GM06990 (cell line): ENCODE measurements around the gene RASA3.

Experiments
- DNase-seq: peaks from one replicate; pipeline ENCODE4 v3.0.0-alpha.2; 2011; ENCODE audit not compliant: insufficient read length; ENCODE audit errors: extremely low read depth
- H3K27me3 ChIP-seq: replicated peaks from 2 replicates; pipeline ENCODE4 v1.6.0; 2011; ENCODE audit warnings: low read length; ENCODE audit not compliant: control insufficient read depth, insufficient read depth
- H3K36me3 ChIP-seq: 2 replicates; pipeline ENCODE4 v1.5.1; 2011; ENCODE audit warnings: low read length; ENCODE audit not compliant: control insufficient read depth, insufficient read depth
- H3K4me3 ChIP-seq: replicated peaks from 2 replicates; pipeline ENCODE4 v1.5.1; 2011; ENCODE audit warnings: low read depth, mild to moderate bottlenecking, control low read depth, low read length
- CTCF ChIP-seq: IDR thresholded peaks from 2 replicates; pipeline ENCODE4 v1.5.1; 2011; ENCODE audit warnings: low read length, control low read depth, mild to moderate bottlenecking, inconsistent platforms; ENCODE audit not compliant: insufficient read depth, poor library complexity, severe bottlenecking

Gene RASA3

DNA sequence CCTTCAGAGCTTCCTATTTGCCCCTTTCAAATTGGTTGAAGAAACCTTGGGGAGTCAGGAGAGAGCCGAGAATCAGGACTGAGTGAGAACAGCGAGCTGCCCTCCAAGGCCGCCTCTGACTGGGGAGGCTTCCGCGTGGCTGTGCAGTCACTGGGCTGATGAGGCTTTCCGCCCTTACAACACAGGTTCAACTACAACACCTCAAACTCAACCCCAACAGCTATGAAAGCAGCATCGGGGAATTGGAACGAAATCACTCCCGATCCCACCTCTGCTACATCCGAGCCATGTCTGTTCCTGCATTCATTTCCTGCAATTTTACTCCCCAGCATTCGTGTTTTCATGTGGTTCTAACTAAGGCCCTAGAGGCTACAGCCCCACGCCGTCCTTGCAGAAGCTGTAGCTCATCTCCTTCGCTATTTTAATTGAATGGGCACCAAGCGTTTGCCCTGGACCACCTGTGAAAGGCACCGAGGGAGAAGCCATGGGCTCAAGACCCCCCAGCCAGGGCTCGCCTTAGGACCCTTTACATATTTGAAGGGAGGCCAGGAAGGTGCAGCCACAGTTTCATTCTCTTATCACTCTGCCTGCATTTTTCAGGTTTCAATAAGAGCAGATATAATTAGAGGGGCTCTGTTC, 12.3 kb upstream of the RASA3 start:
- TF ChIP-seq CTCF: no peak
- no peaks in the 10 kb centered on the region for H3K27me3 ChIP-seq
- H3K36me3 ChIP-seq: no peaks in the 10 kb centered on the region
- H3K4me3 ChIP-seq: no peak overlapping the region
- no peak for DNase-seq

GRCh38 chr13:114143806-114144605, 11.6 kb upstream of the RASA3 start:
- DNase-seq: peak; percentile 54
- no peaks in the 10 kb centered on the region for H3K36me3 ChIP-seq
- H3K4me3 ChIP-seq: no peak overlapping the region
- H3K27me3 ChIP-seq: no peaks in the 10 kb centered on the region
- TF ChIP-seq CTCF: peak; percentile 66

DNA sequence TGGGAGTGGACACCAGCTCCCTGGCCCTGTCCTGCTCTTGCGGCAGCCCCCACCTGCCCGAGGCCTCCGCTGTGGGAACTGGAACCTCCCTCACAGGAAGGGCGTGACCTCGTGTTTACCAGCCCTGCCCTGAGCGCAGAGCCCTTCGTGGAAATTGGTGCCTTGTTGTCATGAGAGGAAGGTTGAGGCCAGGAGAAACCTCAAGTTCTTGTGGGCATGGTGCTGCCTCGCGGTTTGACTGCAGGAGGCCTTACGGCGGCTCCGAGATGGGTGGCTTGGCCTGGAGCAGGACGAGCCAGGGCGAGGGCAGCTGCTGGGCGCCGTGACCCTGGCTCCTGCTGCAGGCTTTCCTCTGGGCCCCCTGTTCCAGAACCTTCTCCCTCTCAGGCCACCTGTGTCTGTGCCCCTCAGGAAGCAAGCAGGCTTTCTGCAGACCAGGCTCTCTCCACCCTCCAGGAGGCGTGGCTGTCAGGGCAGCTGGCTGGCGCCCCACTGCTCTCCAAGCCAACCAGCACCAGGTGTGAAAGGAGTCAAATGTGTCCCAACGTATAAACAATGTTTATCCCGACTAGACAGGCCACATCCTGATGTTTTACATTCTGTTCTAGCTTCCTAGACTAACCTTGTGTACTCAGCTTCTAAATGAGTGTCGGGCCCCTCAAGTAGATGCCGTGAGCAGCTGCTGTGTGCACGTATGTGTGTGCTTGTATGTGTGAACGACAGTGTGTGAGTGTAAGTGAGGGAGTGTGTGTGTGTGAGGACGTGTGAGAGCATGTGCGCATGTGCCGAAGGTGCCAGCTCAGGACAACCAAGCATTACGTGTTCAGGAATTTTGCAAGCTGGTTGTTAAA, 10.4 kb upstream of the RASA3 start:
- H3K27me3 ChIP-seq: no peaks in the 10 kb centered on the region
- DNase-seq: peak; percentile 39
- H3K36me3 ChIP-seq: no peaks in the 10 kb centered on the region
- no peak for TF ChIP-seq CTCF
- H3K4me3 ChIP-seq: no peak overlapping the region

DNA sequence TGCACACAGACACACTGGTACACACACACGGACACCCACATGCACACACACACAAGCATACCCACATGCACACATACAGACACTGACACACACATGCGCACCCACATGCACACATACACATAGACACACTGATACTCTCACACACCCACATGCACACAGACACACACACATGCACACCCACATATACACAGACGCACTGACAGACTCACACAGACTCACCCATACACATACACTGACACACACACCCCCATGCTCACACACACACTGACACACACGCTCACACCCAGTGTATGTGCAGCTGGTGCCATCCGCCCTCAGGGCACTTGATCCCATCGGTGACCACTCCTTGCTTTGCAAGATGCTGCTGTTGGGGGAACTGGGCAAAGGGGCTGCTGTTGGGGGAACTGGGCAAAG, 9.7 kb upstream of the RASA3 start:
- no peak for TF ChIP-seq CTCF
- H3K27me3 ChIP-seq: no peaks in the 10 kb centered on the region
- no peak overlapping the region for H3K4me3 ChIP-seq
- no peaks in the 10 kb centered on the region for H3K36me3 ChIP-seq
- DNase-seq: no peak

GRCh38 chr13:114141261-114141996, 9.0 kb upstream of the RASA3 start:
- no peak overlapping the region for H3K4me3 ChIP-seq
- H3K27me3 ChIP-seq: no peaks in the 10 kb centered on the region
- TF ChIP-seq CTCF: no peak
- DNase-seq: no peak
- no peaks in the 10 kb centered on the region for H3K36me3 ChIP-seq
